Frontal cortex (tissue), 4 donors: ENCODE results near the gene PTH1R. TPM values are rescaled to one million over a fixed set of nuclear protein-coding genes. Genes with fewer than 3 reads are reported as not detected.
"Not testable (repeated sequence)": the region's sequence is repeated elsewhere in the genome, so short reads cannot be mapped to it uniquely, and the experiment has no call there.

Experiments used
- DNase-seq, 2 donors: peaks; one replicate each; pipeline ENCODE4 v3.0.0; 2012; ENCODE audit warnings: low spot score in 2 of 2
- FAIRE-seq: peaks from 2 replicates; lab custom pipeline; 2012; peaks lifted over from hg19 to GRCh38; lab: Jason Lieb, UNC
- total RNA-seq: library from RNA; depleted of rRNA; stranded (reverse); fragments of >200 nt; gene quantifications from one replicate; pipeline ENCODE4 v1.2.3, GENCODE V29; 2014
- donor health status: control.
- donor health status: control.
- donor health status: control.

The PTH1R gene
- total RNA-seq, 1 donor from 2014 or later = 2.0 TPM

DNA sequence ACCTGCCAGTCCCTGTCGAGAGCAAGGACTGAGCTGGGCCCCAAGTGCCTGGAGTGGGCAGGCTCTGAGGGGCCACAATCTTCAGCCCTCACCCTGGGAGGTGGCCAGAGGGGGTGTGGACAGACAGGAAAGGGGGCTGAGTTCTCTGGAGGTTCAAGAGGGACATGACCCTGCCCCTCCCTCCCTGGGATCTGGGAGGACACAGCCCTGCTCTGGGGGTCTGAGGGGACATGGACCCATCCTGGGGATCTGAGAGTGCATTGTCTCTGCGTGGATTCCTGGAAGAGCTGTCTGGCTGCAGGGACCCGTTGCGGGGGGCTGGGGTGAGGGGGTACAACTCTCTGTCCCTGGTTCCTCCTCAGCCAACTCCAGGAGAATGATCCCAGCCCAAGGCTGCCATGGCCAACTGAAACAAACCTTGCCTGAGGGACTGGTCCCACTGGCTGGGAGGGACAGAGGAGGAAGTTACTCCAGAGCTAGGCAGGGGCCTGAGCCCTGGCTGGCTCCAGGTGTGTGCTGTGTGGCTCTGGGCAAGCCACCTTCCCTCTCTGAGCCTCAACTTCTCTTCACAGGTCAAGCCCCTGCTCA, 29.0 kb downstream of the PTH1R start:
- DNase-seq = no peak
- no peak for FAIRE-seq

DNA sequence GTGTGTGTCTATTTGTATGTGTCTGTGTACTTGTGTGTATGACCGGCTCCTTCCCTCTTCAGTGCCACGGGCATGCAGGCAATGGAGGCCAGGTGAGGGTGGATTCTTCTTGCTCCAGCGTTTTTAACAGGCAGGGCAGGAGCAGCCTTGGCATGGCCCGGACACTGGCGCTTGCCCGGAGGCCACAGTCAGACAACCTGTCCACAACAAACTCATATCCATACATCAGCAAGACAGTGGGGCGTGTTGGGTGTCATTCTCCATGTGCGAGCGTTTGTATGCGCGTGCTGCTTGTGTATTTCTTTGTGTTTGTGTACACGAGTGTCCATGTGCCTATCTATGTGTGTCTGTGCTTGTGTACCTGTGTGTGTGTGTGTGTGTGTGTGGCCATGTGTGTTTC, 29.8 kb downstream of the PTH1R start:
- FAIRE-seq (no peak), DNase-seq (no peak)

GRCh38 chr3:46907960-46908293, 30.4 kb downstream of the PTH1R start:
- DNase-seq (no peak), FAIRE-seq (peak; percentile 6)

GRCh38 chr3:46908294-46908985, 30.9 kb downstream of the PTH1R start:
- DNase-seq (no peak), FAIRE-seq (no peak)

- no peak for FAIRE-seq
- DNase-seq = no peak
Measured at GRCh38 chr3:46908986-46909534, 31.5 kb downstream of the PTH1R start.

GRCh38 chr3:46909535-46910161, 32.1 kb downstream of the PTH1R start:
- FAIRE-seq (no peak), DNase-seq (peak; percentile 74 to 95)

- no peak for FAIRE-seq
- DNase-seq = no peak
Measured at GRCh38 chr3:46910166-46910760, 32.7 kb downstream of the PTH1R start.

DNA sequence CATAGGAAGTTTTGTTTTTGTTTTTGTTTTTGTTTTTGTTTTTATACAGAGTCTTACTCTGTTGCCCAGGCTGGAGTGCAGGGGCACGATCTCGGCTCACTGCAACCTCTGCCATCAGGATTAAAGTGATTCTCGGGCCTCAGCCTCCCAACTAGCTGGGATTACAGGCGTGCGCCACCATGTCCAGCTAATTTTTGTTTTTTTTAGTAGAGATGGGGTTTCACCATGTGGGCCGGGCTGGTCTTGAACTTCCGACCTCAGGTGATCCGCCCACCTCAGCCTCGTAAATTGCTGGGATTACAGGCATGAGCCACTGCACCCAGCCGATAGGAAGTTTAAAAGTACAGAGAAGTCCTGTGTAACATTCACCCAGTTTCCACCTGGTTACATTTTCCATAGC, 33.4 kb downstream of the PTH1R start:
- FAIRE-seq, DNase-seq: not testable (repeated sequence)

DNA sequence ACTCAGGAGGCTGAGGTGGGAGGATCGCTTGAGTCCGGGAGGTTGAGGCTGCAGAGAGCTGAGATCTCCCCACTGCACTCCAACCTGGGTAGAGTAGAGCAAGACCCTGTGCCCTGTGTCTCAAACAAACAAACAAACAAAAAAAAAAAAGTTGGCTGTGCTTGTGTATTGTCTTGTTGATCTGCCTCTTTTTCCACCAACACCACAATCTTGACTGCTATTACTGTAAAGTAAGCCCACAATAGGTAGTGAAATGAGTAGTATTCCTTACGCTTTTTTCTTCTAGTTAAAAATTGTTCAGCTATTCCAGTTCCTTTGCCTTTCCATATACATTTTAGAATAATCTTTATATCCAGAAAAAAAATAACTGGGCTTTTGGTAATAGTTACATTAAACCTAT, 35.5 kb downstream of the PTH1R start:
- DNase-seq (no peak), FAIRE-seq (no peak)

GRCh38 chr3:46913644-46914043, 36.1 kb downstream of the PTH1R start:
- no peak for DNase-seq
- FAIRE-seq = no peak

GRCh38 chr3:46914849-46915248, 37.3 kb downstream of the PTH1R start:
- DNase-seq (no peak), FAIRE-seq (no peak)

- no peak for FAIRE-seq
Measured at GRCh38 chr3:46915297-46915822, 37.8 kb downstream of the PTH1R start.

DNA sequence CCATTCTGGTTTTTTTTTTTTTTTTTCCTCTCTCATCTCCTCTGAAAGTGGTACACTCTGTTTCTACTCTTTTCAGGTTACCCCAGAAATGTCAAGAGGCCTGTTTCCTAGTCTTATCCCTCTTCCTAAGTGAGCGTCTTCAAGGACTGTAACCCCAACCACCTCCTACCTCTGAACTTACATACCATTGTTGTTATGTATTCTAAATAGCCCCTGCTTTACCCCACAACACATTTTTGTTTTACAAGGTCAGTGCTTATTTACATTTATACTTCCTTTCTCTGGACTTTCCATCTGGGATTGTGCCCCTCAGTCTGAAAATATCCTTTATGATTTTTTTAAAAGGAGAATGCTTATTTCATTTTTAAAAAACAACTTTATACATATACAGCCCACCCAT, 38.8 kb downstream of the PTH1R start:
- DNase-seq (no peak), FAIRE-seq (no peak)

More at GRCh38 chr3:46915297-46915822, 37.8 kb downstream of the PTH1R start:
- no peak for DNase-seq

- DNase-seq = no peak
- FAIRE-seq = no peak
Measured at GRCh38 chr3:46916799-46917198, 39.3 kb downstream of the PTH1R start.

DNA sequence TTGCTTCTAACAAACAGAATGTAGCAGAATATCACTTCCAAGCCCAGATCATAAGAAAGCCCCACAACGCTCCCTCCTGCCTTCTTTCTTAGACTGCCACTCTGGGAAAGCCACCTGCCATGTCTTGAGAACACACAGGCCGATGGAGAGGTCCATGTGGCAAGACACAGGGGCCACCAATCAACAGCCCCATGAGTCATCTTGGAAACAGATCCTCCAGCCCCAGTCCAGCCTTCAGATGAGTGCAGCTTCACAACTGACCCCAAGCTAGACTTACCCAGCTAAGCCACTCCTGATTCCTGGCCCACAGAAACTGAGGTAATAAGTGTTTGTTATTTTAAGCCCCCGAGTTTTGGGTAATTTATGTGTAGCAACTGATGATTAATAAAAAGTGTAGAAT, 39.7 kb downstream of the PTH1R start:
- DNase-seq (no peak), FAIRE-seq (no peak)

DNA sequence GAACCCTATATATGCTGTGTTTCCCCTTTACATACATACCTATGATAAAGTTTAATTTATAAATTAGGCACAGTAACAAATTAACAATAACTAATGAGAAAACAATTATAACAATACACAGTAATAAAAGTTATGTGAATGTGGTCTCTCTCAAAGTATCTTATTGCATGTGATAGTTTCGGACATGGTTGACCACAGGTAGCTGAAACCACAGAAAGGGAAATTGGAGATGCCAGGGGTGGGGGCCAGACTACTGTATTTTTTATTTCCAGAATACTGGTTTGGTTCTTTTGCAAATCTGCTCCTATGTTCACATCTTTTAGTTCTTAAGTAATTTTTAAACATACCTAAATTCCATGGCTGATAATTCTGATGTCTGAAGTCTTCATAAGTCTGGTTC, 40.7 kb downstream of the PTH1R start:
- FAIRE-seq = no peak
- DNase-seq = no peak

DNA sequence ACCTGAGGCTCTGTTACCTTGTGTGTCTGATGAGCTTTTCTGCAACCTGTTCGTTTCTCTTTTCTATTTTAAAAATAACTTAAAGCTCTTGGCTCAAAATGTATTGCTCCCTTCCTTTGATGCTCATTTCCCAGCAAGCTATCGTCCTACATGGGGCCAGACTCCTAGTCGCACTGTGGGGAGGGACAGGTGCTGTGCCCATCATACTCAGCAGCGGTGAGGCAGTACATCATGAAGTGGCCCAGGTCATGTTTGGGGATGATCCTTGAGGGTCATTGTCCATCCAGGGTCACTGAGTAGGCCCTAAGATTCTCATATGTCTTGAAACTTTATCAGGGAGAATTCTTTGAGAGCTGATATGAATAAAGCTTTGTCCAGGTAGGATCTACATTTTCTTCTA, 41.1 kb downstream of the PTH1R start:
- DNase-seq = no peak
- FAIRE-seq = no peak

GRCh38 chr3:46921041-46921440, 43.5 kb downstream of the PTH1R start:
- DNase-seq (no peak), FAIRE-seq (no peak)

- DNase-seq (no peak), FAIRE-seq (no peak)
Measured at GRCh38 chr3:46921871-46922271, 44.4 kb downstream of the PTH1R start.

- FAIRE-seq (no peak), DNase-seq (no peak)
Measured at GRCh38 chr3:46922426-46922825, 44.9 kb downstream of the PTH1R start.
